HuH-7 (cell line): ENCODE measurements around the gene EFNB1.

Experiments
- DNase-seq: peaks from one replicate; pipeline ENCODE4 v3.0.0; 2011; ENCODE audit warnings: low spot score

The EFNB1 gene

DNA sequence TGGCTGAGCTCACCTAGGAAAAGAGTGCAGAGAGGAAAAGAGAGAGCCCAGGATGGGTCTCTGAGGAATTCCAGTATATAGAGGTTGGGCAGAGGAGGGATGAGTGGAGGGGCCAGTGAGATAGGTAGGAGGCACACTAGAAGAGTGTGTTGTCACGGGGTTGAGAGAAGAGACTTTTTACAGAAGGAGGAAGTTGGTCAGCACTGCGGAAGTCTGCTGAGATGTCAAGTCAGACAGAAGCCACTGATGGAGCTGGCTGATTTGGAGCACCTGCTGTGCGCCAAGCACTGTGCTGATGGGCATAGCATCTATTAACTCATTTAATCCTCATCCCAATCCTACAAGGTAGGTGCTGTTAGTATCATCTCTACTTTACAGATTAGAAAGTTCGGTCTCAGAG, 60.4 kb downstream of the EFNB1 start:
- DNase-seq: no peak
